ENCODE data around the gene SPIN2A.
"Not testable (repeated sequence)": the region's sequence is repeated elsewhere in the genome, so short reads cannot be mapped to it uniquely, and the experiment has no call there.

SPIN2A gene

DNA sequence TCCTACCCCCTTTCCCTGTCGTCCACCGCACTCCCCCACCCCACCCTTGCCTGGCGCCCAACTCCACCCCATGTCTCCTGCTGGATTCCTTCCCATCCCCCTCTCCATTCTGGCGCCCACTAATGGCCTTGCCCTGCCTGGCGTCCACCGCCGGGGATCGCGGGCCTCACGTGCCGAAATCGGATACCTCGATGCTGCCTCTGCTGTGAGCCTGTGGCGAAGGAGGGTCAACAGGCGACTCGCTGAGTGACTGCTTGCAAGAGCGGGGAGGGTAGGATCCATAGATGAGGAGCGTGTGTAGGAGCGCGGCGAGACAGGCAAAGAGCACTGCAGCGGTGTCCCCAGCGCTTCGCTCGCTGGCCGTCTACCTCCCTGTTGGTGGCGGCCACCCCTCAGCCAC is at the start of gene SPIN2A:
Gene SPIN2A (minus strand): TSS at position 325 of the 400 bp plus-strand sequence. CDS start 800 bp downstream, outside the sequence.
- DNase-seq (ENCODE audit: insufficient read length, low spot score); FAIRE-seq: not testable (repeated sequence)

DNA sequence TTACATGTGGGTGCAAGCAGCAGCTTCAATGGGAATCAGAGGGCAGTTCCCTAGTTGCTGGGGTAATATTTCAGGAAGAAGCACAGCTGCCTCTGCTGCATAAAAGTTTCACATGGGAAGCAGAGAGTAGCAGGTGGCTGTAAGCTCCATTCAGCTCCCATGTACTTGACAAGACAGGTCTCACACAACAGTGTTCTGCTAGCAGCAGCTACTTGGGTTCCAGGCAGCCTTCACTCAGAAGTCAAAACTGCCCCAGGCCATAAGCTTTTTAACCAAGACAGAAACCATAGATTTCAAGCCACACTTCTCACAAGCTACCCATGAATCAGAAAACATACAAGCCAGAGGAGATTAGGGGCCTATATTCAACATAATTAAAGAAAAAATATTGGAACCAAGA is 41.4 kb upstream of the SPIN2A start:
- FAIRE-seq = no peak
- DNase-seq (ENCODE audit: insufficient read length, low spot score) = no peak

DNA sequence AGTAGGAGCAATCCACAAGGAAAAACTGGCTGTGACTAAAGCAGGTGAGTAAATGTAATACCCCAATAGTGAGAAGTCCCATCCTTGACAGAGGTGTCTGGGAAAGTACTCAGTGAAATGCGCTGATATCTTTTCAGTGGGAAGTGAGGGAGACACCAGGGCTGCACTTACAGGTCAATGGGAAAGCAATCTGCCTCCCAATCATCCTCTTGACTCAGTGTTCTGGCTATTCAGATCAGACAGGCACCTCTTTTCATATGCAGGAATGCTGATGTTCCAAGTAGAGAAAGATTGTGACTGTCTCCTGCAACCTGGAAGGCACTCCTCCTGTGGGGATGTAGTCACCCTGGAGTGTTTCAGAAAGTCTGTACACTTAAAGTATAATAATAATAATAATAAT is 39.9 kb upstream of the SPIN2A start:
- DNase-seq (ENCODE audit: insufficient read length, low spot score) = no peak
- FAIRE-seq = peak; percentile 45

DNA sequence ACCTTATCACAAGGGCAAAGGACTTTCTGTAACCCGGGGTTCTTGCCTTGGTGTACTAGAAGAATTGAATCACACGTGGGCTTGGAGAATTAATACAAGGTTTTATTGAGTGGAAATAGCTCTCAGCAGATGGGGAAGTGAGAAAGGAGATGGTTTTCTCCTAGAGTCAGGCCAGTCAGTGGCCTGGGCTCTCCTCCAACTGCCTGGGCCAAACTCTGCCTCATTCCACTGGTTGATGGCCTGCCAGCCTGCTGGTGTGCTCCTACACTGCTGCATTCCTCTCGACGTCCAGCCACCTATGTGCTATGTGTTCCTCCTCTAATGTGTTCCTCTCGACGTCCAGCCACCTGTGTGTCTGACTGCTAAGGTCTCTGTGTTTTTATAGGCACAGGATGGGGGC is 35.3 kb upstream of the SPIN2A start:
- DNase-seq (ENCODE audit: insufficient read length, low spot score) (no peak), FAIRE-seq (no peak)

DNA sequence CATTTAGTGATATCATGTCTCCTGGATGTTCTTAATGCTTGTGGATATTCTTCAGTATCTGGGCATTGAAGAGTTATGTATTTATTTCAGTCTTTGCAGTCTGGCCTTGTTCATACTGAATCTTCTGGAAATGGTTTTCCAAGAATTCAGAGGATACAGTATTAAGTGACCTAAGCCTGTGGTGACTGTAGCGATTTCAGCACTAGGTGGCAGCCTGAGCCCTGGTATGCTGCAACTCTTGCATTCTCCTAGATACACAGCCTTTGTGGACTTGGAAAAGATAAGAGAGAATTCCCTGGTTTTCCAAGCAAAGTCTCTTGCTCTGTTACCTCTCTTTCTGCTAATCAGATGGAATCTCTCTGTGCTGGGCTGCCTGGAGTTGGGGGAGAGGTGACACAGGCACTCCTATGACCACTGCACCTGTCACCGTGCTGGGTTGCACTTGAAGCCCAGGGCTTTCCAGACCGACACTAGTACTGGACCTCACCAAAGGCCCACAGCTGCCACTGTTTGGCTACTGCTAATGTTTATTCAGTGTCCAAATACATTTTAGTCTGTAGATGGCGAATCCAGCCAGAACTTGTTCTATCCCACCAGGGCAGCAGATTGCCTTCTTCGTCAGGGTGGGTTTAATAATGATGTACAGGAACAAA is 19.3 kb upstream of the SPIN2A start:
- FAIRE-seq = no peak
- DNase-seq (ENCODE audit: insufficient read length, low spot score) = no peak

DNA sequence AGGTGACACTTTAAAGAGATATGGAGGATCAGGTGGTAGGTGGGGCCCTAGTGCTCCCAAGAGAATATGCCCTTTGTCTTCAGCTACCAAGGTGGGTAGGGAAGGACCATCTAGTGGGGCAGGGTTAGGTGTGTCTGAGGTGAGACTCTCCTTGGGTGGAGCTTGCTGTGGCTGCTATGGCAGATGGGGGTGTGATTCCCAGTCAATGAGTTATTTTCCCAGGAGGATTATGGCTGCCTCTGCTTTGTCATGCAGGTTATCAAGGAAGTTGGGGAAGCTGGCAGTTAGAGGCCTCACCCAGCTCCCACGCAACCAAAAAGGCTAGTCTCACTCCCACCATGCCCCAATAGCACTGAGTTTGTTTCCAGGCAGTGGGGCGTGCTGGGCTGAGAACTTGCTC is 18.0 kb upstream of the SPIN2A start:
- no peak for DNase-seq (ENCODE audit: insufficient read length, low spot score)
- no peak for FAIRE-seq

DNA sequence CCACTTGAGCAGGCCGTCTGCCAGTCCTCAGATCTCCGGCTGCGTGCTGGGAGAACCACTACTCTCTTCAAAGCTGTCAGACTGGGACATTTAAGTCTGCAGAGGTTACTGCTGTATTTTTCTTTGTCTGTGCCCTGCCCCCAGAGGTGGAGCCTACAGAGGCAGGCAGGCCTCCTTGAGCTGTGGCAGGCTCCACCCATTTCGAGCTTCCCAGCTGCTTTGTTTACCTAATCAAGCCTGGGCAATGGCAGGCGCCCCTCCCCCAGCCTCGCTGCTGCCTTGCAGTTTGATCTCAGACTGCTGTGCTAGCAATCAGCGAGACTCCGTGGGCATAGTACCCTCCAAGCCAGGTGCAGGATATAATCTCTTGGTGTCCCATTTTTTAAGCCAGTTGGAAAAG is 15.0 kb upstream of the SPIN2A start:
- not testable (repeated sequence) for FAIRE-seq; DNase-seq (ENCODE audit: insufficient read length, low spot score)

DNA sequence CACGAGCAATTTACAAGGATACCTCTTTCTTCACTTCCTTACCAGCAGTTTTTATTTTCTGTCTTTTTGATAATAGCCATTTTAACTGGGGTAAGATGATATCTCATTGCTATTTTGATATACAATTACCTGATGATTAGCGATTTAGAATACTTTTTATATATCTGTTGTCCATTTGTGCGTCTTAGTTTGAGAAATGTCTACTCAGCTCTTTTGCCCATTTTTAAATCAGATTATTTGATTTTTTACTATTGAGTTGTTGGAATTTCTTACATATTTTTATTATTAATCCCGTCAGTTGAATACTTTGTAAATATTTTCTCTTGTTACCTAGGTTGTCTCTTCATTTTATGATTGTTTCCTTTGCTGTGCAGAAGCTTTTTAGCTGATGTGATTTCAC is 1.5 kb upstream of the SPIN2A start:
- FAIRE-seq = no peak

DNA sequence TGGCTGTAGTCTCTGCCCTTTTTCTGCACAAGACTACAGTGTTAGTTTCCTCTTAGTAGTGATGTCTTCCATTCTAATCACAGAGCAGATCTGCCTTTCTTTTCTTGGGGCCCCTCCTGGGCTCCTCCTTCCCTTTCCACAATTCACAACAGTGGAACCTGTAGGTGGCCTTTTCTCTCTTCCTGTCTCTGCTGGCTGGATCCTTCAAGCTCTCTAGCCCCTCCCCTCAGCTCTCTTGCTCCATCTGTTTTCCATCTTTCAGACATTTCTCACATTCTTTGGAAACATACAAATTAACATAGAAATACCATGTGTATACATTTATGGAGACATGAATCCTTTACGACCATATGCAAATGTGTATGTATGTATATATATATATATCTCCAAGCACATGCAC is 304 bp upstream of the SPIN2A start:
- FAIRE-seq (no peak), DNase-seq (ENCODE audit: insufficient read length, low spot score) (no peak)

More for the DNA sequence above, 1.5 kb upstream of the SPIN2A start:
- DNase-seq (ENCODE audit: insufficient read length, low spot score) = no peak

DNA sequence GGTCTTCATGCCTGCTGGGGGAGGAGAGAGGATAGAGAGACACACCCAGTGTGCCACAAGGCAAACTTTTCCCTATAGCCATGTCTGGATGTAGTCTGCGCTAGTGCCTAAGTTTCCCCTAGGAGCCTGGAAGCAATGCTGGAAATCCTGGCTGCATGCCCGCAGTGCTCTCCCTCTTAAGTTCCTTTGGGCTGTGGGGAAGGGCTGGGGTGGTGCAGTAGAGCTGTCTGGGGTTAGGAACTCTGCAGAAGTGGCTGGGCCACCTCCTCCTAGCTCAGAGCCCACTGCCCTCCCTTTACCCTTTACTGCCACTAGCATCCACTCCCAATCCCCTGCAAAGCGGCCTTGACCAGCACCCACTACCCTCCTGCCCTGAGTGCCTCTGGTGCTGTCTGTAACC is 608 bp downstream of the SPIN2A start:
- FAIRE-seq; DNase-seq (ENCODE audit: insufficient read length, low spot score): not testable (repeated sequence)

DNA sequence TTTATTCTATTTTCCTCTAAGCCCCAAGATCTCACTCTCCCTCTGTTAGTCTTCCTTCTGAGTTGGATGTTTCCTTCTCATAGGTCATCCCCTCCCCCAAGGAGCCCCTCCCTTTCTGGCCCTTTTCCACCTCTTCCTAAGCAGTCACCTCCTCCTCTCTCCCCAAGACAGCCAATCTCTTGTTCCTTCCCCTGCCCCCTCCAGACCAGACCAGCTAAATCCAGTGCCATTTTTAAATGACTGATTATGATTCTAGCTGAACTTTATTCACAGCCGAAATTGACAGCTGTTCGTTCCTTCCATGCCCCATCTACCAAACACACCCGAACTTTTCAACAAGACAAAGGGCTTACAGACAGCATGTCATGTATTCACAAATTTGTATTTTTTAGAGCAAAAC is 1.9 kb downstream of the SPIN2A start:
- FAIRE-seq = no peak
- DNase-seq (ENCODE audit: insufficient read length, low spot score) = no peak

DNA sequence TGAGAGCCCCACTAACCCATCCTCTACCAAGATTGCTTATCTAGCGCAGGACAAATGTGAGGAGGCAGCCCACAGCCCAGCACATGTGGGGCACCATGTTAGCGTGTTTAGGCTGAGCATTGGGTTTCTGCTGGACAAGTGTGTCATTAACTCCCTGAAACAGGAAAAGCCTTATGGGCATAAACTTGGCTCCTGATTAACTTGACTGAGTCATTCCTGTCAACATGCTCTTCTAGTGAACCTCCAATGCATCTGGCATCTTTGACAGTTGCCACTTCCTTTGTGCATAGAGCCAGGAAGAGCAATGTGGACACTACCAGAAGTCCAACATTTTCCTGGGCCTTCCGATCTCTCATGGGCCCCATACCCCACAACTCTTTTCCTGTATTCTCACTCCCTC is 2.5 kb downstream of the SPIN2A start:
- DNase-seq (ENCODE audit: insufficient read length, low spot score) = no peak
- FAIRE-seq = no peak

DNA sequence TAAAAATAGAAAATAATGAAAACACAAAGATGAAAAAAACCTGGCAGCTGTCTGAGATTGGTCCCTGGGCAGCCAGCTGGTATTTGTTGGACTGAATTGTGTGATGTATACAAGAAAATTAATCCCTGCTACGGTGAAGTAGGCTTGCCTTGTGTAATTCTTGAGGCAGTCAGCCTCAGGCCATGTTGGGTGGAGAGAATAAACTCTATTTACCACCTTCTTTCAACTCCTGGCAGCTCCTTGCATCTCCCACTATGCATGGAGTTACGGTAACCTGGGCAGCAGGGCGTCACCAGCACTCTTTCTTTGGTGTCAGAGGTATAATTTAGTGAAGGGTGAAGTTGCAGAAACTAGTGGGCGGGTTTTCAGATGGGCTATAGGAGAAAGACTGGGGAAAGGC is 3.5 kb downstream of the SPIN2A start:
- no peak for FAIRE-seq
- DNase-seq (ENCODE audit: insufficient read length, low spot score) = no peak

DNA sequence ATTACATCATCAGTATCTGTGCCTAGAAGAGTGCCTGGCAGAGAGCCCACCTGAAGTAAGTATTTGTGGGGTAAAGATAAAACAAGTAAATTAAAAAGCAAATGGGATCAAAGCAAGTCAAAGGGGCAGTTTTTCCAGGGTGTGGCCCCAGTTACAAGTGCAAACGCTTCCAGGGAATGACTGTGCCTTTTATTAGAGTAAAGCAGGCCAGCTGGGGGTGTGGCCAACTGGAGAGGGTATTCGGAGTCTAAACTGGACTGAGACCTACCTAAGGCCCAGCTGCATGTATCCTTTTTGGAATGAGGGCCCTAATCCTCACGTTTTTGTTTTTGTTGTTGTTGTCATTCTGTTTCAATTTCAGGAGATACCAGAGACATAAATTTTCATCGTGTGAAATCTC is 3.9 kb downstream of the SPIN2A start:
- peak; percentile 28 for FAIRE-seq
- not testable (repeated sequence) for DNase-seq (ENCODE audit: insufficient read length, low spot score)

DNA sequence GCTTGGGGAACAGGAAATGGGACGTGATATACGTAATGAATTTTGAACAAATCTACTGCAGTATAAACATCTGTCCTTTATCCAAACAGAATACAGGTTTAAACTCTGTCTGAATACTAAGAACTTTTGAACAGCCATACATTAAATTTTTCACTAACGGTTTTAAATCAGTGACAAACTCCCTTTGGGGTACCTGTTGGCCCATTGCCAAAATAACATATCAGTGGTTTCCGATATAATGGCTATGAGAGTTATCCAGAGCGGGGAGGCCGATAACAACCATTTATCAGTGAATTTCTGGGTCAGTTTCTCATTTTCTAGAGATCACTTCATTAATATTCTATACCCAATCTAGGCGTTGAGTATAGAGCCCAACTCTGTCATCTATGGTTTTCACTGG is 5.2 kb downstream of the SPIN2A start:
- FAIRE-seq = no peak

DNA sequence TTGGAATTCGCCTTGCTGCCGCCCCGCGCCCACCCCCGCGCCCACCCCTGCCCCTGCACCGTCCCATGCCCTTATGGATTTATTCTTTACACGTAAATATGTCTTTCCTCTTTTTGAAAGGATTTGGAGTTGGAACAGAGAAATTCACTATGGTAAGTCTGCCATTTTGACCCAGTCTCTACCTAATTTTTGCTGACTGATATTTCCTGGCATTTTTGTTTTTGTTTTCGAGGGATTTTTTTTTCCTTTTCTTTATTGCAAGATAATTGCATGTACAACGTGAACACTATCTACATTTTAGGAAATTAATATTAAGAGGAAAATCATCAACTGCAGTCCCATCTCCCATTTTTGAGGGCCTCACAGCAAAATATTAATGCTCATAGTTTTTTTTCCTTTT is 15.4 kb downstream of the SPIN2A start:
- FAIRE-seq (no peak), DNase-seq (ENCODE audit: insufficient read length, low spot score) (no peak)

More for the DNA sequence above, 5.2 kb downstream of the SPIN2A start:
- no peak for DNase-seq (ENCODE audit: insufficient read length, low spot score)

DNA sequence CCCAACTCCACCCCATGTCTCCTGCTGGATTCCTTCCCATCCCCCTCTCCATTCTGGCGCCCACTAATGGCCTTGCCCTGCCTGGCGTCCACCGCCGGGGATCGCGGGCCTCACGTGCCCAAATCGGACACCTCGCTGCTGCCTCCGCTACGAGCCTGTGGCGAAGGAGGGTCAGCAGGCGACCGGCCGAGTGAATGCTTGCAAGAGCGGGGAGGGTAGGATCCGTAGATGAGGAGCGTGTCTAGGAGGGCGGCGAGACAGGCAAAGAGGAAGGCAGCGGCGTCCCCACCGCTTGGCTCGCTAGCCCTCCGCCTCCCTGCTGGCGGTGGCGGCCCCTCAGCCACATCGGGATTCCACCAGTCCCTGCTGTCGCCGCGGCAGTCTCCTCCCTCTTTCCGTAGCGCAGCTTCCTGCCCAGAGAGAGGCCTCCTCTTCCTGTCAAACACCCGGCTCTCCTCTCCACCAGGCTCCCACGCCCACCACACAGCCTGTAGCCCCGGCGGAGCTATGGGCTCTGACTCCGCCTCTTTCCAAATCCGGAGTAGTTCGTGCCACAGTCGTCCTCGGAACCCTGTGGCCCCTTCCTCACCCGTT is 15.9 kb downstream of the SPIN2A start, which contains the start of gene SPIN2B:
Gene SPIN2B (minus strand): TSS at position 387 of the 594 bp plus-strand sequence.
- peak; percentile 56 for DNase-seq (ENCODE audit: insufficient read length, low spot score)

DNA sequence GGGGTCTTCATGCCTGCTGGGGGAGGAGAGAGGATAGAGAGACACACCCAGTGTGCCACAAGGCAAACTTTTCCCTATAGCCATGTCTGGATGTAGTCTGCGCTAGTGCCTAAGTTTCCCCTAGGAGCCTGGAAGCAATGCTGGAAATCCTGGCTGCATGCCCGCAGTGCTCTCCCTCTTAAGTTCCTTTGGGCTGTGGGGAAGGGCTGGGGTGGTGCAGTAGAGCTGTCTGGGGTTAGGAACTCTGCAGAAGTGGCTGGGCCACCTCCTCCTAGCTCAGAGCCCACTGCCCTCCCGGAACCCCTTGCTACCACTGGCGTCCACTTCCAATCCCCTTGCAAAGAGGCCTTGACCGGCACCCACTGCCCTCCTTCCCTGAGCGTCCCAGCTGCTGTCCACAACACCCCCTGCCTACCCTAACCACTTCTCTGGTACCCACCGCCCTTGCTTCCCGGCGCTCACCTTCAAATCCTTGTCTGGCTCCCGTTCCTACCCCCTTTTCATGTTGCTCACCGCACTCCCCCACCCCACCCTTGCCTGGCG is 16.5 kb downstream of the SPIN2A start:
- not testable (repeated sequence) for DNase-seq (ENCODE audit: insufficient read length, low spot score)
- FAIRE-seq = peak; percentile 31

More for the DNA sequence above, 15.9 kb downstream of the SPIN2A start, which contains the start of gene SPIN2B:
- FAIRE-seq = peak; percentile 78

DNA sequence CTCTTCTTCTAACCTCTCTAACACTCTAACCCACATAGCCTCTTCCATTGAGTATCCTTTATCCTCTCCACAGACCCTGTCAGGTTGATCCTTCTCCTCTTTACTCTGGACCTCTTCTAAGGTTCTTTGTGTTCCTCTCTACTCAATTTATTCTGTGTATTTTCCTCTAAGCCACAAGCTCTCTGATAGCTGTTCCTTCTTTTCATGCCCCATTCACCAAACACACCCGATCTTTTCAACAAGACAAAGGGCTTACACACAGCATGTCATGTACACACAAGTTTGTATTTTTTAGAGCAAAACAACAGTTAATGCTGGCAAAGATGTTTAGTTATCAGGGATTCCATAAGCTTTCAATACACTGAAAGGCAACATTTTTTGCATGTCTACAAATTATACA is 17.8 kb downstream of the SPIN2A start:
- FAIRE-seq (no peak), DNase-seq (ENCODE audit: insufficient read length, low spot score) (no peak)

DNA sequence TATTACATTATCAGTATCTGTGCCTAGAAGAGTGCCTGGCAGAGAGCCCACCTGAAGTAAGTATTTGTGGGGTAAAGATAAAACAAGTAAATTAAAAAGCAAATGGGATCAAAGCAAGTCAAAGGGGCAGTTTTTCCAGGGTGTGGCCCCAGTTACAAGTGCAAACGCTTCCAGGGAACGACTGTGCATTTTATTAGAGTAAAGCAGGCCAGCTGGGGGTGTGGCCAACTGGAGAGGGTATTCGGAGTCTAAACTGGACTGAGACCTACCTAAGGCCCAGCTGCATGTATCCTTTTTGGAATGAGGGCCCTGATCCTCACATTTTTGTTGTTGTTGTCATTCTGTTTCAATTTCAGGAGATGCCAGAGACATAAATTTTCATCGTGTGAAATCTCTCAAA is 19.6 kb downstream of the SPIN2A start:
- FAIRE-seq; DNase-seq (ENCODE audit: insufficient read length, low spot score): not testable (repeated sequence)

DNA sequence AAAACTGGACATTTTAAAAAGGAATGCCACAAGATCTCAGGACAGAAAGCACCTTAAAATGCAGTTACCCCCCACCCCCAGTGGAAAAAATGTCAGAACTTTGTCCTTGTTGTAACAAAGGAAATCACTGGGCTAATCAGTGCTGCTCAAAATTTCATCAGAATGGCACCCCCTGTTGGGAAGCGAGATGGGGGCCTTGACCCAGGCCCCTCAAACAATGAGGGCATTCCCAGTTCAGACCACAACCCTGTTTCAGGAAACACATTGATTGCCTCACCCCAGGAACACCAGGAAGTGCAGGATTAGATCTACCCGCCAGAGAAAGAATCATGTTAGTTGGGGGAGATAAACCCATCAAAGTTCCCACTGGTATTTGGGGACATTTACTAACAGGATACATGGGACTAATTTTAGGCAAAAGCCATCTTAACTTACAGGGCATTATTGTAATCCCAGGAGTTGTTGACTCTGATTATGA is 32.2 kb downstream of the SPIN2A start:
- DNase-seq (ENCODE audit: insufficient read length, low spot score) (no peak), FAIRE-seq (no peak)

DNA sequence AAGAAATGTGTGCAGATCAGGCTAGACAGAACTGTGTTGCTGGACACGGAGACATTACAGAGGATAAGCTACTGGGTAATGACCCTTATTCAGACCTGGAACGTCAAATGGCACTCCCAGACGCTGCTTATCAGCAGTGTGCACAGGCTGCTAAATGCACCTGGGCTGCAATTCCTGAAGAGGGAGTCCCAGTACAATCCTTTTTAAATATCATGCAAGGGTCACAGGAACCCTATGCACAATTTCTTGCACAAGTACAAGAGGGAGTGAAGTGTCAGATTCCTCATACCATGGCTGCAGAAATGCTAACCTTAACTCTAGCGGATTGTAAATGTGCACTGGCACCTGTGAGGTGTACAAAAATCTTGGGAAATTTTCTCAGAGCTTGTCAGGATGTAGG is 32.8 kb downstream of the SPIN2A start:
- DNase-seq (ENCODE audit: insufficient read length, low spot score) = no peak
- FAIRE-seq = no peak

Data from GM19239 (cell line).